ENCODE results near the gene HBE1.
"Not testable (repeated sequence)": the region's sequence is repeated elsewhere in the genome, so short reads cannot be mapped to it uniquely, and the experiment has no call there.

HBE1 gene

DNA sequence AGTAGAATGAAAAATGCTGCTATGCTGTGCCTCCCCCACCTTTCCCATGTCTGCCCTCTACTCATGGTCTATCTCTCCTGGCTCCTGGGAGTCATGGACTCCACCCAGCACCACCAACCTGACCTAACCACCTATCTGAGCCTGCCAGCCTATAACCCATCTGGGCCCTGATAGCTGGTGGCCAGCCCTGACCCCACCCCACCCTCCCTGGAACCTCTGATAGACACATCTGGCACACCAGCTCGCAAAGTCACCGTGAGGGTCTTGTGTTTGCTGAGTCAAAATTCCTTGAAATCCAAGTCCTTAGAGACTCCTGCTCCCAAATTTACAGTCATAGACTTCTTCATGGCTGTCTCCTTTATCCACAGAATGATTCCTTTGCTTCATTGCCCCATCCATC is 14.9 kb upstream of the HBE1 start:
- DNase-seq = no peak

DNA sequence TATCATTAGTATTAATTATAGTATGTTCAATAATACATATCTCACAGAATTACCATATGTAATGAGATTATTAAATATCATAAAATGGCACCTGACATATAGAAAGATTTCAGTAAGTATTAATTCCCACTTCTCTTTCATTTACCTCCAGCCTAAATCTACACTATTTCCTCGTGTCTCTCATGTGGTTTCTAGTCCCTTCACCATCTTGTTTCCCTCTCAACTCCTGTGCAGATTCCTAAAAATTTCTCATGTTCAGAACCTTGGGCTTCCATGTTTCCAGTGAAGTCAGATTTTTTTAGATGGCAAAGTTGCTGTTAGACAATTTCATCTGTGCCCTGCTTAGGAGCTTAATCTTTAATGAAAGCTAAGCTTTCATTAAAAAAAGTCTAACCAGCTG is 14.1 kb upstream of the HBE1 start:
- DNase-seq = no peak

DNA sequence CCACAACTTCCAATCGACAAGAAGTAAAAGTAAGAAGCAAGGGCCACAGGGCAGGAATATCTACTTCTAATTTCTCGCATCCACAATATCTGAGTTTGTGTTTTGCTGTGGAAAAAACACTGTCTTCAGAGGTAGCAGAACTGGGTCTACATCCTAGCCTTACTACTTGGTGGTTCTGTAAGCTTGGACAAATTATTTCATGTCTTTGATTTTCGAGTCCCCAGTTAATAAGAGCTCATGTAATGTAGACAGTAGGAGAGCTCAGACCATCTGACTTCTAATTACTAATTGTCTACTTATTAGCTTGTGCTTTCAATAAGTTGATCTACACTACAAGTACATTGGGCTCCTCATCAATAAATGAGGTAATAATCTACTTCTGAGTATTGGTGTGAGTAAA is 13.3 kb upstream of the HBE1 start:
- no peak for DNase-seq

DNA sequence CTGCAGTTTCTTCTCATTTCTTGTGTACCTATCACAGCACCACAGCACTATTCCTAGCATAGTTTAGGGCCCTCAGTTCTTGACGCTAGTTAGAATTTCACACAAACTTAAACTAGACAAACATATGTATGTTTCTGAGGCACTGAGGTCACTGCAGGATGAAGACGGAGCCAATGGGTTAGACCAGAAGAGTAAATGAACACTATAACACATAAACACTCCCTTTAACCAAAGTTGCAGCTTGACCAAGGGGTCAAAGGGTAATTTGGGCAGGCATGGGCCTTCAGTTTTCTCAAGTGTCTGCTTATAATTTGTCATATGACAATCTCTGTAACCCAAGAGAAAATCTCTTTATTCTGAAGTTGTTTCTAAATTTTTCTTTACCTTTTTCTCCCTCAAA is 12.9 kb upstream of the HBE1 start:
- DNase-seq = no peak

DNA sequence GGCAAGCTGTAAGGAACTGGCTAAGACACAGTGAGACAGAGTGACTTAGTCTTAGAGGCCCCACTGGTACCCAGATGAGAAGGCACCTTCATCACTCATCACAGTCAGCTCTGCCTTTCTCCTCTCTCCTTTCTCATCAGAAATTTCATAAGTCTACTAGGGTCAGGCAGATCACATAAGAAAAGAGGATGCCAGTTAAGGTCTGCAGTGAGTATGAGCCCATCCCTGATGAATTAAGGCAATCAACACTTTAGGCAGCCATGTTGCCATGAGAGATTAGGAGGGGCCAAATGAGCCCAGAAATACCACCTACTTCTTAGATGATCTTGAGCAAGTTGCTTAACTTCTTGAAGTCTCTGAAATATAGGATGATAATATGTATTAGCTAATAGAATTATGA is 11.9 kb upstream of the HBE1 start:
- DNase-seq = no peak

DNA sequence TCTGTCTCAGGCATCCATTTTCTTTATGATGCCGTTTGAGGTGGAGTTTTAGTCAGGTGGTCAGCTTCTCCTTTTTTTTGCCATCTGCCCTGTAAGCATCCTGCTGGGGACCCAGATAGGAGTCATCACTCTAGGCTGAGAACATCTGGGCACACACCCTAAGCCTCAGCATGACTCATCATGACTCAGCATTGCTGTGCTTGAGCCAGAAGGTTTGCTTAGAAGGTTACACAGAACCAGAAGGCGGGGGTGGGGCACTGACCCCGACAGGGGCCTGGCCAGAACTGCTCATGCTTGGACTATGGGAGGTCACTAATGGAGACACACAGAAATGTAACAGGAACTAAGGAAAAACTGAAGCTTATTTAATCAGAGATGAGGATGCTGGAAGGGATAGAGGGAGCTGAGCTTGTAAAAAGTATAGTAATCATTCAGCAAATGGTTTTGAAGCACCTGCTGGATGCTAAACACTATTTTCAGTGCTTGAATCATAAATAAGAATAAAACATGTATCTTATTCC is 10.9 kb upstream of the HBE1 start:
- no peak for DNase-seq

DNA sequence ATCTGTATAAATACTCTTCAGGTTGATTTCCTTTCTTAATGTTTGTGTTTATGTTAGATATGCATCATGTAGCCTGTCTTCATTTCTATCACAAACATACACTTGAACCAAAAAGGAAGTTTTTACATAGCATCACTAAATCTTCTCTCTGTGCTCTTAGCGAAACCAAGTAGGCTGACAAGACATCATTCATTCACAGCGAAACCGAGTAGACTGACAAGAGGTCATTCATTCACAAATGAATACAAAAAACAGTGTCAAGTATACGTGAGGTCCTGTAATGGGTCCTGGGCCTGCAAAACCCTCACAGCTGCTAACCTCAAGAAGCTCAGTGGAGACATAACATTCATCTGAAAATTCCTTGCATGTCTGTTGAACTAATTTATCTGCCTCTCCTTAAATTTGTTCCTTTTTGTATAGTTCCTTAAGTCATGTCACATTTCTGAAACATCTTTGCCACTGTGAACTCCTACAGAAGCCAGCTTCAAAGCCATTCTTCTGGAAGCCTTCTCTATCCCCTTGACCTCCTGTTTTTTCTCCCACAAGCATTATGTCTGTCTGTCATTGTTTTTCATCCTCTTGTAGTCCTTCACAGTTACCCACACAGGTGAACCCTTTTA is 9.8 kb upstream of the HBE1 start:
- no peak for DNase-seq

DNA sequence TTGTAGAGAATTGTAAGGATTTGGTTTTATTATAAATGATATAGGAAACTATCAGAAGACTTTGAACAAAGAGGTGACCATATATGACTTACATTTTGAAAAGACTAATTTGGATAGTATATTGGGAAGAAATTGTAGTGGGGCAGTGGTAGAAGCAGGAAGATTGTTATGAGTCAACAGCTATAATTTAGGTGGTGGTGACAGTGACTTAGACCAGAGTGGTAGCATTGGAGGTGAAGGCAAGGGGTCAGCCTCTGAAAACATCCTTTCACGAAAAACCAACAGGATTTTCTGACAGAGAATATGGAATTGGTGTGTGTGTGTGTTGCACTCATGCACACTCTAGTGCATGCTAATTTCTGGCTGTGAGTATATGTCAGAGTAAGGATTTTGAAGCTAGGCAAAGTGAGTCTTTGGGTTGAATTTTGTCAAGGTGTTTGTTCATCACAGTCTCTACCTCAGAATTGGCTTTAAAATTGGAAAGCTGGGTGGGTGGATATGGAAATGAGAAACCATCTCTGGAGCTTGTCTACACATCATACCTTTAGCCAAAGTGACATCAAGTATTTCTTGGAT is 8.2 kb upstream of the HBE1 start:
- no peak for DNase-seq

DNA sequence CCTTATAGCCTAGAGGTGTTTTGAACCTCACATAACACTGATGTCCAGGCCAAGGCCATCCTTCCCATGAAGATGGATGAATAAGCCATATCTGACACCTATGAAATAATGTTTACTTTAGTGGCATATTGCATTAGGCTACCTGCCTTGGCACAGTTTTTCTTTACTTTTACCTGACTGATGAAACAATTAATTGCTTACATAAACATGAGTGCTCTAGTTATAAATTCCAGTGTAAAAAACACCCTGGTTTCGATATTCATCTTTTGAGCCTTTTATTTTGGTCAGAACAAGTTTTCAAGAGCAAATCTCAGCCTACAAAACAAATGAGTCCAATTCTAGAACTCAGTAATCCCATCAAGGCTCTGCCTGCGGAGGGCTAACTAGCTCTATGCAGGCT is 7.0 kb upstream of the HBE1 start:
- DNase-seq = no peak

DNA sequence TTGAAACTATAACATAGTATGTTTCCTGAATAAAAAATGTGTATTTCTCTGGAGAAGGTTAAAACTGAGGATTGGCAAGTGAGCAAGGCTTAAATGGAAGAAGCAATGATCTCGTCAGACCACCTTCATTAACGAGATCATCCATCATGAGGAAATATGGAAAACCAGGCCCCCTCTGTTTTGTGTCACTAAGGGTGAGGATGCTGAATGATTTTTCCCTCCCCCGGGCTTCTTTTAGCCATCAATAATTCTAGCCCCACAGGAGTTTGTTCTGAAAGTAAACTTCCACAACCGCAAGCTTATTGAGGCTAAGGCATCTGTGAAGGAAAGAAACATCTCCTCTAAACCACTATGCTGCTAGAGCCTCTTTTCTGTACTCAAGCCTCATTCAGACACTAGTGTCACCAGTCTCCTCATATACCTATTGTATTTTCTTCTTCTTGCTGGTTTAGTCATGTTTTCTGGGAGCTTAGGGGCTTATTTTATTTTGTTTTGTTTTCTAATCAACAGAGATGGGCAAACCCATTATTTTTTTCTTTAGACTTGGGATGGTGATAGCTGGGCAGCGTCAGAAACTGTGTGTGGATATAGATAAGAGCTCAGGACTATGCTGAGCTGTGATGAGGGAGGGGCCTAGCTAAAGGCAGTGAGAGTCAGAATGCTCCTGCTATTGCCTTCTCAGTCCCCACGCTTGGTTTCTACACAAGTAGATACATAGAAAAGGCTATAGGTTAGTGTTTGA is 5.8 kb upstream of the HBE1 start:
- no peak for DNase-seq

DNA sequence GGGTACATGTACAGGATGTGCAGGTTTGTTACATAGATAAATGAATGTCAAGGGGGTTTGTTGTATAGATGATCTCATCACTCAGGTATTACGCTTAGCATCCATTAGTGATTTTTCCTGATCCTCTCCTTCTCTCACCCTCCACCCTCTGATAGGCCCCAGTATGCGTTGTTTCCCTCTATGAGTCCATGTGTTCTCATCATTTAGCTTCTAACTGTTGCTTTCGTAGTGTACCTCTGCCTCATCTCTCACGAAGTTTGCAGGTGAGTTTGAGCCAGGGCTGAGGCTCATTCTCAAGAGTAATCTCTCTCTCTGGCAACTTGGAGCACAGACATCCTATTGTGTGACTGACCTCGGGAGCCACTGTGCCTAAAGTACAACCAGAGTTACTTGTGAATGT is 4.7 kb upstream of the HBE1 start:
- DNase-seq = no peak

DNA sequence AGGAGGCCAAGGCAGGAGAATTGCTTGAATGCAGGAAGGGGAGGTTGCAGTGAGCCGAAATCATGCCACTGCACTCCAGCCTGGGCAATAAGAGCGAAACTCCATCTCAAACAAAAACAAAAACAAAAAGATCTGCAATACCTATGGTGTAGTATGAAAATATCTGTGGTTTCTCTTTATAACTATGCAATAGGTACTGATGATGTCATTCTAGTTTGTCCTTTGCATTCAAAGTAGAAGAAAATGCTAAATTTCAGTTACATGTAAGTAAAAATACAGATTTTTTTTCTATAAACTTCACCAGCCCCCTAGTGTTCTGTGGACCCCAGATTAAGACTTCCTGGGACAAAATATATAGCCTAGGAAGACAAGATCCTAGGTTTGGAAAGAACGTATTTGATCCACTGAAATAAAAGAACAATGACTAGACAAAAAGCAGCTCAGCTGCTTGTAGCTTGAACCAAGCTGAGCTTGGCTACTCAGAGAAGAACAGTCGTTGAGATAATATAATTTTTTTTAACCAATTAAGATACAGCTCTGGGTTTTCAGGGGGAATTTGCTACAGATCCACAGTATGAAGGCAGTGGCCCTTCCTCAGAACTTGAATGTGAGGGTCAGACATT is 2.8 kb upstream of the HBE1 start:
- DNase-seq = no peak

DNA sequence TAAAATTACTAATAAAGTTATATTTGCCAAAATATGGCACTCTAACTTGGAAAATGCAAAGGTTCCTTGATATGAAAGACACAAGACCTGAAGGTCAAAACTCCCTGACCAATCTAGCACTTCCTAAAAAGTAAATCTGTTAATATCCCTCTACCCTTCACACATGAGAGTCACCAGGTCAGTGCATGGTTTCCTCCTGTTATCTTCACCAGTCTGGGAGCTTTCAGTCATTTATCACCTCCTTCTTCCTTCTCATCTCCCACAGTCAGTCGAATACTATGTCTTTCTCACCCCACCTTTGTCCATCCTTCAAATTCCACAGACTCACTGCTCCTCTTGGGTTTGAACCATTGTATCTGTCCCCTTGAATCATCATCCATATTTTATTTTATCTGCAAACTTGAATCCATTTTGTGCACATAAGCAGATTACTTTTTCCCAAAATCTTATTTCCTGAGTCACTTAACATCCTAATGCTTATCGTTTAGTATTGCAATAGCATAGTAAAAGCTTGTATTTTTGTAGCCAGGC is 2.6 kb downstream of the HBE1 start:
- no peak for DNase-seq

DNA sequence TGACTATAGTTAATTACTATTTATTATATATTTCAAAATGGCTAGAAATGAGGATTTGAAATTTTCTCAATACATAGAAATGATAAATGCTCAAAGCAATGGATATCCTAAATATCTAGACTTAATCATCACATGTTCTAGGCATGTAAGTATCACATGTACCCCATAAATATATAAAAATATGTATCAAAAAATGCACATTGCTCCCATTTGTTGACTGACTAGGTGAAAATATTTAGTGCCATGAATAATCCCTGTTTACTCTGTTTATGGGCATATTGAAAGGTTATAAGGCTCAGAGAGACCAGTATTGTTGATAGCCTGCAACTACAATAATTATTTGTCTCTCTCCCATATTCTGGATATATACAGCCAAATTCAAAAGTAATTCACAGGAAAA is 3.1 kb downstream of the HBE1 start:
- no peak for DNase-seq

DNA sequence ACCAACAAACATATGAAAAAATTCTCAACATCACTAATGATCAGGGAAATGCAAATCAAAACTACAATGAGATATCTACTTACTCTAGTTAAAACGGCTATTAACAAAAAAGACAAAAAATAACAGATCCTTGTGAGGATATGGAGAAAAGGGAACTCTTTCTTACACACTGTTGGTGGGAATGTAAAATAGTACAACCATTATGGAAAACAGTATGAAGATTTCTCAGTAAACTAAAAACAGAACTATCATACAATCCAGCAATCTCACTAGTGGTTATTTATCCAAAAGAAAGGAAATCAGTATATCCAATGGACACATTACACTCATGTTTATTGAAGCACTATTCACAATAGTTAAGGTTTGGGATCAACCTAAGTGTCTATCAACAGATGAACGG is 3.9 kb downstream of the HBE1 start:
- no peak for DNase-seq

DNA sequence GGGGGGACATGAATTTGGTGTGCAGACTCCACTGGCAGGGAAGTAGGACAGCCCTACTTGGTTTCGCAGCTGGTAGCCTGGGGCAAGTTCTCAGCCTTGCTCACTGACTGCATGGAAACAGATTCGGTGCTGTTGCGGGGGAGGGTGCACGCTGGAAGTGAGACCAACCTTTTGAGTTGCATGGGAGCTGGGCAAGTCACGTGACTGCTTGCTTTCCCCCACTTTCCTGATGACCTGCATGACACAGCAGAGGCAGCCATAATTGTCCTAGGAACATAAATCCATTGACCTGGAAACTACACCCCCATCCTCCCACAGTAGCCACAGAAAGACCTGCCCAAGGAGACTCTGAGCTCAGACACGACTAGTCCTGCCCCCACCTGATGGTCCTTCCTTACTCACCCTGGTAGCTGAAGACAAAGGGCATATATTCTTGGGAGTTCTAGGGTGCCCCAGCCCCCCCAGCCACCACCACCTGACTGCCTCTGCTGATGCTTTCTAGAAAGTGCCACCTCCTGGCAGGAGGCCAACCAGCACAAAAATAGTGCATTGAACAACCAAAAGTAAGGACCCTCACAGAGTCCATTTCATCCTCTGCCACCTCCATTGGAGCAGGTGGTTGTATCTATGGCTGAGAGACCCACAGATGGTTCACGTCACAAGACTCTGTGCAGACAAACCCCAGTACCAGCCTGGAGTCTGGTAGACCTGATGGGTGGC is 11.0 kb downstream of the HBE1 start:
- no peak for DNase-seq

DNA sequence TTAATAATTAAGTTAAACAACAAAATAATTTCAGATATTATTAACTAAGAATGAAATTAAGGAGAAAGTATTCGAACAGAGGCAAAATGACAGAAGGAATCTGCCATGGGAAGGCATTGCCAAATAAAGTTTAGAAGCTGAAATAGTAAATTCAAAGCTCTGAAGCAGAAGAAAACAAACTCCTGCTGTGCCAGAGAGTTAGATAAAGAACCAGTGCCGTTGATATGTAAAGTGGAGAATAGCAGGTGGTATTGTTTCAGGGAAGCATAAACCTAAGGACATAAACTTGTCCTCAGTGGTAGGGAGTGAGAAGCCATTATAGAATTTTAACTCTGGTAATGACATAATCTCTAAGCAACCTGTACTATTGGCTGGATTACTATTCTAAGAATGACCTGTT is 12.4 kb downstream of the HBE1 start:
- DNase-seq = no peak

DNA sequence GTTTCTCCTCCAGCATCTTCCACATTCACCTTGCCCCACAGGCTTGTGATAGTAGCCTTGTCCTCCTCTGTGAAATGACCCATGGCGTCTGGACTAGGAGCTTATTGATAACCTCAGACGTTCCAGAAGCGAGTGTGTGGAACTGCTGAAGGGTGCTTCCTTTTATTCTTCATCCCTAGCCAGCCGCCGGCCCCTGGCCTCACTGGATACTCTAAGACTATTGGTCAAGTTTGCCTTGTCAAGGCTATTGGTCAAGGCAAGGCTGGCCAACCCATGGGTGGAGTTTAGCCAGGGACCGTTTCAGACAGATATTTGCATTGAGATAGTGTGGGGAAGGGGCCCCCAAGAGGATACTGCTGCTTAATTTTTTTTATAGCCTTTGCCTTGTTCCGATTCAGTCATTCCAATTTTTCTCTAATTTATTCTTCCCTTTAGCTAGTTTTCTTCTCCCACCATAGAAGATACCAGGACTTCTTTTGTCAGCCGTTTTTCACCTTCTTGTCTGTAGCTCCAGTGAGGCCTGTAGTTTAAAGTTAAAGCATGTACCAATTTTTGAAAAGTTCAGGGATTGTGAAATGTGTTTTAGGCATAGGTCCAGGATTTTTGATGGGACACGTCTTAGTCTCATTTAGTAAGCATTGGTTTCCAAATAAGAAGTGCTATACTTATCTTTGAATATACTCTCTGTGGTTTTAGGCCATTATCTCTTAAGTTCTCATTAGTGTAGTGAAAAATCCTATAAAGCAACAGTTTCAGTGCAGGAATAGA is 14.9 kb downstream of the HBE1 start, which contains the start of gene HBG2:
HBG2 (minus strand) TSS at position 136 of the 768 bp plus-strand sequence; CDS start at position 83, 53 bp downstream.
- not testable (repeated sequence) for DNase-seq

DNA sequence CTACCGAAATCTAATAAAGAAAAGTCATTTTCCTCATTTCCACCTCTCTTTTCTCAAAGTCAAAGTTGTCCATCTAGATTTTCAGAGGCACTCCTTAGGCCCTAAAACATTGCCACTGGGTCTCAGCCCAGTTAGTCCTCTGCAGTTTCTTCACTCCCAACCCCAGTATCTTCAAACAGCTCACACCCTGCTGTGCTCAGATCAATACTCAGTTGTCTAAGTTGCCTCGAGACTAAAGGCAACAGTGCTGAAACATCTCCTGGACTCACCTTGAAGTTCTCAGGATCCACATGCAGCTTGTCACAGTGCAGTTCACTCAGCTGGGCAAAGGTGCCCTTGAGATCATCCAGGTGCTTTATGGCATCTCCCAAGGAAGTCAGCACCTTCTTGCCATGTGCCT is 15.7 kb downstream of the HBE1 start:
- DNase-seq = not testable (repeated sequence)

DNA sequence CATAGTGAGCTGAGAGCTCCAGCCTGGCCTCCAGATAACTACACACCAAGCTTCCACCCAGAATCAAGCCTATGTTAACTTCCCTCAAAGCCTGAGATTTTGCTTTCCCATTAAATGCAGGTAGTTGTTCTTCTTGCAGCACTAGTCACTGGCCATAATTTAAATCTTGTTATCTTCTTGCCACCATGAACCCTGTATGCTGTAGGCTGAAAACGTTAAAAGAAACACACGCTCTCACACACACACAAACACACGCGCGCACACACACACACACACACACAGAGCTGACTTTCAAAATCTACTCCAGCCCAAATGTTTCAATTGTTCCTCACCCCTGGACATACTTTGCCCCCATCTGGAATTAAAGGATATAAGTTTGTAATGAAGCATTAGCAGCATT is 16.3 kb downstream of the HBE1 start:
- DNase-seq = not testable (repeated sequence)

DNA sequence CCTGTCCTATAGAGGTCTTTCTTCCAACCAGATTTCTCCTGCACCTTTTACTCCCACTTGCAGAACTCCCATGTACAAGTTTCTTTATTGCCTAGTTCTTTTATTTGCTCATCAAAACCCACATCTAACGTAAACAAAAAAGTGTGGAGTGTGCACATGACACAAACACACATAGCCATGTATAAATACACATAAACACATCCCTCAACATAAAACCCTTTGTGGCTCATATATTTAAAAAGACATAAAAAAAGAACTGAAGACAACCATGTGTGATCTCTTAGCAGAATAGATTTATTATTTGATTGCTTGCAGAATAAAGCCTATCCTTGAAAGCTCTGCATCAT is 16.9 kb downstream of the HBE1 start:
- DNase-seq = no peak

Measured in CD4-positive, alpha-beta T cell treated with Interleukin-6 for 4 hours (primary cell).